K562 (cell line): Measurements from ENCODE around the gene LSS. TPM values are rescaled to one million over a fixed set of nuclear protein-coding genes. Genes with fewer than 3 reads are reported as not detected.

Experiments
- ATAC-seq: fragments of 200-7000 bp; cut with Tn5 transposase; 3 replicates; pipeline ENCODE4 v1.9.1; 2020; ENCODE audit warnings: moderate library complexity
- BruUV-seq: library from RNA; stranded (reverse); fragments of 400-500 nt; replicated peaks from 2 replicates; lab custom pipeline; 2021; lab: Mats Ljungman, UMichigan
- CTCF ChIA-PET: fragments of 300-600 bp; formaldehyde crosslinking; extraction: SDS; loops from one replicate; lab custom pipeline; 2021; ENCODE audit warnings: low intra/inter-chr PET ratio; lab: Yijun Ruan, JAX
- POLR2A ChIA-PET: fragments of 300-600, 350-650 bp; sonication (Branson Sonifier 250); formaldehyde crosslinking; extraction: SDS; loops from one replicate; lab custom pipeline; 2021; ENCODE audit warnings: antibody characterized with exemption, inconsistent platforms; lab: Yijun Ruan, JAX
- DNase-seq, 4 experiments: peaks; one replicate each; pipeline versions ENCODE4 v3.0.0 to v3.0.0-alpha.2; 2011 to 2018; ENCODE audit warnings: low spot score in 3 of 4, mixed read lengths in 3 of 4; ENCODE audit errors: extremely low read depth in 1 of 4
- FAIRE-seq: peaks from 2 replicates; lab custom pipeline; 2011; peaks lifted over from hg19 to GRCh38; lab: Jason Lieb, UNC
- H2AFZ ChIP-seq: 2 replicates; pipeline ENCODE4 v1.6.0; 2011; ENCODE audit warnings: low read depth, low read length, control low read depth, inconsistent platforms
- H3K27ac ChIP-seq: fragments of 200-600 bp; 3 replicates; pipeline ENCODE4 v1.8.0; 2011; ENCODE audit warnings: low read depth, mild to moderate bottlenecking, control low read depth, inconsistent platforms, low read length, moderate library complexity, mixed read lengths; ENCODE audit errors: extremely low read depth
- H3K27me3 ChIP-seq, 2 experiments: fragments of 300-600 bp in 1 of 2; 2 replicates in 1 of 2; 3 replicates in 1 of 2; pipeline versions ENCODE4 v1.6.0 to v1.8.0; 2011; ENCODE audit warnings: inconsistent platforms in 2 of 2, low read length in 2 of 2, mild to moderate bottlenecking in 1 of 2, mixed read lengths in 1 of 2, moderate library complexity in 1 of 2; ENCODE audit not compliant: control insufficient read depth in 2 of 2, insufficient read depth in 2 of 2
- H3K36me3 ChIP-seq: fragments of 300-600 bp; 3 replicates; pipeline ENCODE4 v1.8.0; 2011; ENCODE audit warnings: mild to moderate bottlenecking, low read length, inconsistent platforms; ENCODE audit not compliant: control insufficient read depth, insufficient read depth
- H3K4me1 ChIP-seq, 2 experiments: fragments of 200-600 bp in 1 of 2; replicated peaks in 1 of 2; 2 replicates in 1 of 2; 3 replicates in 1 of 2; pipeline versions ENCODE4 v1.5.1 to v1.8.0; 2011; ENCODE audit warnings: inconsistent platforms in 2 of 2, low read length in 2 of 2, mild to moderate bottlenecking in 1 of 2, mixed read lengths in 1 of 2, moderate library complexity in 1 of 2; ENCODE audit not compliant: control insufficient read depth in 2 of 2, insufficient read depth in 2 of 2
- H3K4me2 ChIP-seq: 2 replicates; pipeline ENCODE4 v1.6.1; 2011; ENCODE audit warnings: low read length, control low read depth, inconsistent platforms, mixed read lengths; ENCODE audit not compliant: insufficient read depth
- H3K4me3 ChIP-seq: fragments of 200-600 bp; sonication (generic), shearing (Covaris generic); 2 replicates; pipeline ENCODE4 v1.5.1; 2016; ENCODE audit warnings: control low read depth, inconsistent platforms
- H3K79me2 ChIP-seq: fragments of 200-600 bp; 3 replicates; pipeline ENCODE4 v1.8.0; 2011; ENCODE audit warnings: low read length, inconsistent platforms; ENCODE audit not compliant: control insufficient read depth, insufficient read depth
- H3K9ac ChIP-seq, 2 experiments: 2 replicates each; pipeline versions ENCODE4 v1.6.0 to v1.6.1; 2011; ENCODE audit warnings: low read depth in 2 of 2, low read length in 2 of 2, control low read depth in 1 of 2, inconsistent platforms in 1 of 2, mild to moderate bottlenecking in 1 of 2, mixed read lengths in 1 of 2; ENCODE audit not compliant: insufficient read depth in 1 of 2
- H3K9me1 ChIP-seq: one replicate; pipeline ENCODE4 v1.6.0; 2011; ENCODE audit warnings: inconsistent platforms, mild to moderate bottlenecking, low read length, moderate library complexity; ENCODE audit not compliant: control insufficient read depth, insufficient read depth
- H3K9me3 ChIP-seq: replicated peaks from 2 replicates; pipeline ENCODE4 v1.5.1; 2011; ENCODE audit warnings: low read depth, low read length, inconsistent platforms; ENCODE audit not compliant: control insufficient read depth, insufficient read depth
- H4K20me1 ChIP-seq: replicated peaks from 2 replicates; pipeline ENCODE4 v1.6.1; 2011; ENCODE audit warnings: low read length, inconsistent platforms, mixed read lengths; ENCODE audit not compliant: control insufficient read depth, insufficient read depth
- ADNP ChIP-seq: fragments of 200-800 bp; sonication (Bioruptor generic); IDR thresholded peaks from 2 replicates; pipeline ENCODE4 v1.6.1; 2016; ENCODE audit warnings: missing genetic modification characterization, missing compliant biosample characterization
- CBX1 ChIP-seq: sonication (generic); IDR thresholded peaks from 2 replicates; pipeline ENCODE4 v1.6.1; 2016; ENCODE audit warnings: antibody characterized with exemption, low read depth, mild to moderate bottlenecking
- DMBX1 ChIP-seq: fragments of 250-450 bp; sonication (Bioruptor Pico); IDR thresholded peaks from 2 replicates; pipeline ENCODE4 v1.8.0; 2022; ENCODE audit warnings: inconsistent platforms, mild to moderate bottlenecking, moderate library complexity, borderline replicate concordance
- POLR2B ChIP-seq: fragments of 450-650 bp; IDR thresholded peaks from 2 replicates; pipeline ENCODE4 v1.6.1; 2018; ENCODE audit warnings: low read depth; ENCODE audit not compliant: partially characterized antibody
- POLR2G ChIP-seq: fragments of 200-400 bp; formaldehyde crosslinking; IDR thresholded peaks from 2 replicates; pipeline ENCODE4 v1.6.1; 2017; ENCODE audit warnings: low read depth, mild to moderate bottlenecking, antibody characterized with exemption, low read length, moderate library complexity
- PRMT5 ChIP-seq: sonication (generic); formaldehyde crosslinking; IDR thresholded peaks from 2 replicates; pipeline ENCODE4 v1.5.0; 2020; ENCODE audit warnings: missing genetic modification reagents
- RBFOX2 ChIP-seq: fragments of 200-400 bp; formaldehyde crosslinking; IDR thresholded peaks from 2 replicates; pipeline ENCODE4 v1.6.1; 2017; ENCODE audit warnings: low read depth, mild to moderate bottlenecking, low read length, moderate library complexity
- TEAD2 ChIP-seq: fragments of 450-650 bp; IDR thresholded peaks from 2 replicates; pipeline ENCODE4 v1.6.1; 2016; ENCODE audit warnings: missing genetic modification characterization, control low read depth, missing compliant biosample characterization
- ZNF699 ChIP-seq: fragments of 250-450 bp; sonication (Bioruptor Pico); IDR thresholded peaks from 2 replicates; pipeline ENCODE4 v1.8.0; 2021; ENCODE audit warnings: mild to moderate bottlenecking, moderate library complexity; ENCODE audit not compliant: insufficient replicate concordance
- WGBS: fragments of 100-300 bp; shearing (Covaris generic); methylation state at CpG from one replicate; pipeline ENCODE4 v1.1.6; 2016; ENCODE audit warnings: low coverage, mixed read lengths; ENCODE audit not compliant: insufficient coverage; ENCODE audit errors: missing lambda C conversion rate; 5-methylcytosine and 5-hydroxymethylcytosine counted together
- in situ Hi-C: fragments of 300-500 bp; cut with MboI; formaldehyde crosslinking; loops from 4 replicates; pipeline ENCODE4 v1.15.0; 2018; ENCODE audit warnings: inconsistent platforms, mixed read lengths
- intact Hi-C: fragments of 100-400 bp; cut with micrococcal nuclease; formaldehyde crosslinking; loops from 2 replicates; pipeline ENCODE4 v1.14.2; 2022
- polyA plus RNA-seq, 8 experiments: library from polyadenylated mRNA; depleted of rRNA in 4 of 8; stranded (reverse) in 5 of 8; unstranded in 3 of 8; fragments of >200 nt; fragmentation: Nextera tagmentation in 2 of 8; fragmentation: Illumina TruSeq in 1 of 8; extraction: Ambion mirVana in 2 of 8; extraction: Trizol in 1 of 8; gene quantifications; 2 replicates each; pipeline versions ENCODE4 v1.2.1 to v1.2.3, GENCODE V29; 2011 to 2014; ENCODE audit warnings: inconsistent platforms in 1 of 8, missing spikeins in 1 of 8
- total RNA-seq, 7 experiments: library from RNA; depleted of rRNA in 6 of 7; stranded (reverse); fragments of >200 nt in 6 of 7; fragmentation: Illumina TruSeq in 2 of 7; extraction: Trizol in 2 of 7; gene quantifications; 2 replicates each; pipeline versions ENCODE4 v1.2.1 to v1.2.3, GENCODE V29; 2011 to 2021; ENCODE audit warnings: low replicate concordance in 1 of 7
- TF ChIP-seq, protein P1 (sequence below): fragments of 450-650 bp; IDR thresholded peaks from 2 replicates; pipeline ENCODE4 v1.6.1; 2016; ENCODE audit warnings: mild to moderate bottlenecking, moderate library complexity

LSS gene
- total and polyA plus RNA-seq, 9 of the 15 experiments (the other 6 are each of a cell fraction or from before 2014, with no cell fraction given), result 2.2 to 89.5 (median 37.4) TPM

DNA sequence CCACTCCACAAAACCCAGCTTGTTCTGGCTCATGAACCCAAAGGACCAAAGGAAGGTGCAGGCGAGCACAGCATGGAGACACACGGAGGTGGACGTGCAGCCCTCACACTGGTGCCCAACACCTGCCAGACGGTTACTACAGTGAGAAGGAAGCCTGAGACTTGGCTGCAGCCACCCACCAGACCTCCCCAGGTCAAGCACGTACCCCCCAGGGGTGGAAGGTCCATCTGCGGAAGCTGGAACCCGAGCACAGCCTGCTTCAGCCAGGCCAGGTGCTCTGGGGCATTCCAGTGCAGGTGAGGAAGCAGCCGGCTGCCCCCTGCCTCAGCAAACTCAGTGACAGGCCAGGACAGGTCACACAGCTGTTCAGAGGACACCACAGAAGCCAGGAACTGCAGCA lies 16.0 kb upstream of the LSS start:
- Histone ChIP-seq H3K4me1 (peaks cover 7 to 9% of the 10 kb centered on the region in 2 experiments; a peak in 4 of 5 replicates), H3K9ac (peak overlapping the region in 1 of 2 experiments; percentile 39; a peak in 1 of 4 replicates), H3K79me2 (no peaks in the 10 kb centered on the region; the same call in 1 of the 3 replicates), H3K4me3 (no peak overlapping the region), H3K9me1 (no peaks in the 10 kb centered on the region), H3K27me3 (no peaks in the 10 kb centered on the region), H3K36me3 (peaks cover 96% of the 10 kb centered on the region), H4K20me1 (0 out of 2 replicates have a peak, but pooled peaks cover 11% of the 10 kb centered on the region), H3K4me2 (no peak overlapping the region), H3K27ac (no peak overlapping the region), H3K9me3 (no peaks in the 10 kb centered on the region), H2AFZ (no peak overlapping the region)
- ChIA-PET POLR2A (interaction anchor here (0.6 to 2.7 kb wide), 5 partner anchors 10 to 310 kb away, joined by 3 to 13 read pairs (median 4); no protein-coding TSS in a partner anchor), CTCF (no interaction called here)
- 92% methylated on average over 8 of the region's 8 CpGs for WGBS
- intact Hi-C loops, result no loop called here
- ATAC-seq (no peak), FAIRE-seq (no peak), DNase-seq (no peak)
- no TSS peak for BruUV-seq
- in situ Hi-C loops, result no loop called here
- TF ChIP-seq TEAD2 (tag) (no peak), RBFOX2 (peak; percentile 56), PRMT5 (CRISPR knock-in tag) (0 out of 2 replicates have a peak, but pooled peaks have one; percentile 30), DMBX1 (no peak), POLR2B (peak; percentile 6), POLR2G (peak; percentile 63), ZNF699 (CRISPR knock-in tag) (no peak), CBX1 (no peak), ADNP (tag) (no peak)
- TF ChIP-seq, protein P1, sequence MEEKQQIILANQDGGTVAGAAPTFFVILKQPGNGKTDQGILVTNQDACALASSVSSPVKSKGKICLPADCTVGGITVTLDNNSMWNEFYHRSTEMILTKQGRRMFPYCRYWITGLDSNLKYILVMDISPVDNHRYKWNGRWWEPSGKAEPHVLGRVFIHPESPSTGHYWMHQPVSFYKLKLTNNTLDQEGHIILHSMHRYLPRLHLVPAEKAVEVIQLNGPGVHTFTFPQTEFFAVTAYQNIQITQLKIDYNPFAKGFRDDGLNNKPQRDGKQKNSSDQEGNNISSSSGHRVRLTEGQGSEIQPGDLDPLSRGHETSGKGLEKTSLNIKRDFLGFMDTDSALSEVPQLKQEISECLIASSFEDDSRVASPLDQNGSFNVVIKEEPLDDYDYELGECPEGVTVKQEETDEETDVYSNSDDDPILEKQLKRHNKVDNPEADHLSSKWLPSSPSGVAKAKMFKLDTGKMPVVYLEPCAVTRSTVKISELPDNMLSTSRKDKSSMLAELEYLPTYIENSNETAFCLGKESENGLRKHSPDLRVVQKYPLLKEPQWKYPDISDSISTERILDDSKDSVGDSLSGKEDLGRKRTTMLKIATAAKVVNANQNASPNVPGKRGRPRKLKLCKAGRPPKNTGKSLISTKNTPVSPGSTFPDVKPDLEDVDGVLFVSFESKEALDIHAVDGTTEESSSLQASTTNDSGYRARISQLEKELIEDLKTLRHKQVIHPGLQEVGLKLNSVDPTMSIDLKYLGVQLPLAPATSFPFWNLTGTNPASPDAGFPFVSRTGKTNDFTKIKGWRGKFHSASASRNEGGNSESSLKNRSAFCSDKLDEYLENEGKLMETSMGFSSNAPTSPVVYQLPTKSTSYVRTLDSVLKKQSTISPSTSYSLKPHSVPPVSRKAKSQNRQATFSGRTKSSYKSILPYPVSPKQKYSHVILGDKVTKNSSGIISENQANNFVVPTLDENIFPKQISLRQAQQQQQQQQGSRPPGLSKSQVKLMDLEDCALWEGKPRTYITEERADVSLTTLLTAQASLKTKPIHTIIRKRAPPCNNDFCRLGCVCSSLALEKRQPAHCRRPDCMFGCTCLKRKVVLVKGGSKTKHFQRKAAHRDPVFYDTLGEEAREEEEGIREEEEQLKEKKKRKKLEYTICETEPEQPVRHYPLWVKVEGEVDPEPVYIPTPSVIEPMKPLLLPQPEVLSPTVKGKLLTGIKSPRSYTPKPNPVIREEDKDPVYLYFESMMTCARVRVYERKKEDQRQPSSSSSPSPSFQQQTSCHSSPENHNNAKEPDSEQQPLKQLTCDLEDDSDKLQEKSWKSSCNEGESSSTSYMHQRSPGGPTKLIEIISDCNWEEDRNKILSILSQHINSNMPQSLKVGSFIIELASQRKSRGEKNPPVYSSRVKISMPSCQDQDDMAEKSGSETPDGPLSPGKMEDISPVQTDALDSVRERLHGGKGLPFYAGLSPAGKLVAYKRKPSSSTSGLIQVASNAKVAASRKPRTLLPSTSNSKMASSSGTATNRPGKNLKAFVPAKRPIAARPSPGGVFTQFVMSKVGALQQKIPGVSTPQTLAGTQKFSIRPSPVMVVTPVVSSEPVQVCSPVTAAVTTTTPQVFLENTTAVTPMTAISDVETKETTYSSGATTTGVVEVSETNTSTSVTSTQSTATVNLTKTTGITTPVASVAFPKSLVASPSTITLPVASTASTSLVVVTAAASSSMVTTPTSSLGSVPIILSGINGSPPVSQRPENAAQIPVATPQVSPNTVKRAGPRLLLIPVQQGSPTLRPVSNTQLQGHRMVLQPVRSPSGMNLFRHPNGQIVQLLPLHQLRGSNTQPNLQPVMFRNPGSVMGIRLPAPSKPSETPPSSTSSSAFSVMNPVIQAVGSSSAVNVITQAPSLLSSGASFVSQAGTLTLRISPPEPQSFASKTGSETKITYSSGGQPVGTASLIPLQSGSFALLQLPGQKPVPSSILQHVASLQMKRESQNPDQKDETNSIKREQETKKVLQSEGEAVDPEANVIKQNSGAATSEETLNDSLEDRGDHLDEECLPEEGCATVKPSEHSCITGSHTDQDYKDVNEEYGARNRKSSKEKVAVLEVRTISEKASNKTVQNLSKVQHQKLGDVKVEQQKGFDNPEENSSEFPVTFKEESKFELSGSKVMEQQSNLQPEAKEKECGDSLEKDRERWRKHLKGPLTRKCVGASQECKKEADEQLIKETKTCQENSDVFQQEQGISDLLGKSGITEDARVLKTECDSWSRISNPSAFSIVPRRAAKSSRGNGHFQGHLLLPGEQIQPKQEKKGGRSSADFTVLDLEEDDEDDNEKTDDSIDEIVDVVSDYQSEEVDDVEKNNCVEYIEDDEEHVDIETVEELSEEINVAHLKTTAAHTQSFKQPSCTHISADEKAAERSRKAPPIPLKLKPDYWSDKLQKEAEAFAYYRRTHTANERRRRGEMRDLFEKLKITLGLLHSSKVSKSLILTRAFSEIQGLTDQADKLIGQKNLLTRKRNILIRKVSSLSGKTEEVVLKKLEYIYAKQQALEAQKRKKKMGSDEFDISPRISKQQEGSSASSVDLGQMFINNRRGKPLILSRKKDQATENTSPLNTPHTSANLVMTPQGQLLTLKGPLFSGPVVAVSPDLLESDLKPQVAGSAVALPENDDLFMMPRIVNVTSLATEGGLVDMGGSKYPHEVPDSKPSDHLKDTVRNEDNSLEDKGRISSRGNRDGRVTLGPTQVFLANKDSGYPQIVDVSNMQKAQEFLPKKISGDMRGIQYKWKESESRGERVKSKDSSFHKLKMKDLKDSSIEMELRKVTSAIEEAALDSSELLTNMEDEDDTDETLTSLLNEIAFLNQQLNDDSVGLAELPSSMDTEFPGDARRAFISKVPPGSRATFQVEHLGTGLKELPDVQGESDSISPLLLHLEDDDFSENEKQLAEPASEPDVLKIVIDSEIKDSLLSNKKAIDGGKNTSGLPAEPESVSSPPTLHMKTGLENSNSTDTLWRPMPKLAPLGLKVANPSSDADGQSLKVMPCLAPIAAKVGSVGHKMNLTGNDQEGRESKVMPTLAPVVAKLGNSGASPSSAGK, result no peak
